GM12878 (cell line): ENCODE measurements around the gene ZNF385D. TPM values are rescaled to one million over a fixed set of nuclear protein-coding genes. Genes with fewer than 3 reads are reported as not detected.

Source experiments
- ATAC-seq: fragments of 200-7000 bp; cut with Tn5 transposase; 3 replicates; pipeline ENCODE4 v1.9.1; 2020; ENCODE audit warnings: mild to moderate bottlenecking, moderate library complexity
- BruUV-seq: library from RNA; stranded (reverse); fragments of 400-500 nt; replicated peaks from 2 replicates; lab custom pipeline; 2021; lab: Mats Ljungman, UMichigan
- CTCF ChIA-PET: fragments of 300-600 bp; sonication (Branson Sonifier 250); formaldehyde crosslinking; extraction: SDS; loops from one replicate; lab custom pipeline; 2021; ENCODE audit warnings: inconsistent platforms; lab: Yijun Ruan, JAX
- POLR2A ChIA-PET: fragments of 350-600 bp; formaldehyde crosslinking; extraction: SDS; loops from one replicate; lab custom pipeline; 2021; ENCODE audit warnings: inconsistent platforms; lab: Charles Lee
- RAD21 ChIA-PET: fragments of 300-600 bp; sonication (Branson Sonifier 250); formaldehyde crosslinking; loops from one replicate; lab custom pipeline; 2023; ENCODE audit warnings: antibody characterized with exemption; ENCODE audit not compliant: unreplicated experiment; lab: Charles Lee
- SMC1A ChIA-PET: fragments of 300-600 bp; sonication (Branson Sonifier 250); formaldehyde crosslinking; loops from one replicate; lab custom pipeline; 2023; ENCODE audit not compliant: unreplicated experiment, uncharacterized antibody; lab: Charles Lee
- DNase-seq: peaks from one replicate; pipeline ENCODE4 v3.0.0-alpha.2; 2011; ENCODE audit warnings: low read depth, low spot score
- FAIRE-seq: peaks from 3 replicates; lab custom pipeline; 2011; peaks lifted over from hg19 to GRCh38; lab: Jason Lieb, UNC
- H2AFZ ChIP-seq: 2 replicates; pipeline ENCODE4 v1.6.0; 2011; ENCODE audit warnings: low read depth, low read length, control low read depth; ENCODE audit not compliant: control insufficient read depth
- H3K27ac ChIP-seq: 2 replicates; pipeline ENCODE4 v1.5.1; 2011; ENCODE audit warnings: control low read depth; ENCODE audit not compliant: control insufficient read depth, insufficient read depth
- H3K27me3 ChIP-seq, 2 experiments: replicated peaks in 1 of 2; 2 replicates each; pipeline versions ENCODE4 v1.6.0 to v1.6.1; 2011; ENCODE audit warnings: low read length in 1 of 2; ENCODE audit not compliant: control insufficient read depth in 2 of 2, insufficient read depth in 2 of 2
- H3K36me3 ChIP-seq, 2 experiments: 2 replicates each; pipeline ENCODE4 v1.5.1; 2011; ENCODE audit warnings: low read length in 1 of 2; ENCODE audit not compliant: control insufficient read depth in 2 of 2, insufficient read depth in 2 of 2
- H3K4me1 ChIP-seq: 2 replicates; pipeline ENCODE4 v1.6.1; 2011; ENCODE audit warnings: mild to moderate bottlenecking, low read length, moderate library complexity, mixed read lengths; ENCODE audit not compliant: control insufficient read depth, insufficient read depth
- H3K4me2 ChIP-seq: 2 replicates; pipeline ENCODE4 v1.6.0; 2011; ENCODE audit warnings: control low read depth; ENCODE audit not compliant: control insufficient read depth, insufficient read depth
- H3K4me3 ChIP-seq: fragments of 200-600 bp; sonication (generic); 2 replicates; pipeline ENCODE4 v1.5.1; 2016
- H3K79me2 ChIP-seq: 2 replicates; pipeline ENCODE4 v1.6.0; 2011; ENCODE audit warnings: low read length; ENCODE audit not compliant: control insufficient read depth, insufficient read depth
- H3K9ac ChIP-seq: 2 replicates; pipeline ENCODE4 v1.8.0; 2011; ENCODE audit warnings: low read length, control low read depth, mixed read lengths; ENCODE audit not compliant: control insufficient read depth, insufficient read depth
- H3K9me3 ChIP-seq: replicated peaks from 3 replicates; pipeline ENCODE4 v1.5.1; 2011; ENCODE audit warnings: mild to moderate bottlenecking, low read length; ENCODE audit not compliant: control insufficient read depth, insufficient read depth
- H4K20me1 ChIP-seq: 2 replicates; pipeline ENCODE4 v1.6.0; 2011; ENCODE audit not compliant: control insufficient read depth, insufficient read depth
- BHLHE40 ChIP-seq, 2 experiments: fragments of 450-650 bp in 1 of 2; IDR thresholded peaks; 2 replicates each; pipeline ENCODE4 v1.6.1; 2011 to 2017; ENCODE audit warnings: low read depth in 2 of 2, borderline replicate concordance in 1 of 2, improper control_type of control experiment in 1 of 2, low read length in 1 of 2, mild to moderate bottlenecking in 1 of 2
- EZH2 ChIP-seq: IDR thresholded peaks from 2 replicates; pipeline ENCODE4 v1.6.1; 2012; ENCODE audit warnings: low read depth, mild to moderate bottlenecking, control low read depth, inconsistent platforms, low read length, borderline replicate concordance; ENCODE audit not compliant: control insufficient read depth
- JUNB ChIP-seq: IDR thresholded peaks from 2 replicates; pipeline ENCODE4 v1.6.1; 2016; ENCODE audit warnings: antibody characterized with exemption, mild to moderate bottlenecking
- KLF5 ChIP-seq: fragments of 450-650 bp; IDR thresholded peaks from 2 replicates; pipeline ENCODE4 v1.6.1; 2014; ENCODE audit warnings: mild to moderate bottlenecking; ENCODE audit not compliant: partially characterized antibody
- MXI1 ChIP-seq: fragments of 150-350 bp; IDR thresholded peaks from 2 replicates; pipeline ENCODE4 v1.6.1; 2011; ENCODE audit warnings: low read depth, mild to moderate bottlenecking, inconsistent platforms, low read length, improper control_type of control experiment
- NR2C2 ChIP-seq: IDR thresholded peaks from 2 replicates; pipeline ENCODE4 v1.6.1; 2011; ENCODE audit warnings: borderline replicate concordance, low read depth; ENCODE audit not compliant: control insufficient read depth, insufficient read length
- NRF1 ChIP-seq: conservative IDR thresholded peaks from 2 replicates; pipeline ENCODE4 v1.6.1; 2011; ENCODE audit warnings: mild to moderate bottlenecking, low read depth, low read length, improper control_type of control experiment
- POU2F2 ChIP-seq: IDR thresholded peaks from 3 replicates; pipeline ENCODE4 v1.6.1; 2011; ENCODE audit warnings: low read depth, mild to moderate bottlenecking, low read length, borderline replicate concordance
- PRDM15 ChIP-seq: fragments of 450-650 bp; formaldehyde crosslinking; IDR thresholded peaks from 2 replicates; pipeline ENCODE4 v1.4.0; 2020; ENCODE audit warnings: mild to moderate bottlenecking, moderate library complexity
- SP1 ChIP-seq: IDR thresholded peaks from one replicate; pipeline ENCODE4 v1.6.1; 2011; ENCODE audit warnings: low read depth, low read length
- ZNF207 ChIP-seq: fragments of 450-650 bp; IDR thresholded peaks from 2 replicates; pipeline ENCODE4 v1.6.1; 2014; ENCODE audit warnings: antibody characterized with exemption, mild to moderate bottlenecking, borderline replicate concordance
- ZNF384 ChIP-seq: IDR thresholded peaks from 2 replicates; pipeline ENCODE4 v1.6.1; 2012; ENCODE audit warnings: low read depth, mild to moderate bottlenecking, low read length, improper control_type of control experiment, borderline replicate concordance
- ZZZ3 ChIP-seq: IDR thresholded peaks from 2 replicates; pipeline ENCODE4 v1.6.1; 2011; ENCODE audit warnings: low read depth; ENCODE audit not compliant: control insufficient read depth, insufficient read length
- WGBS: methylation state at CpG from one replicate; pipeline ENCODE4 v1.1.6; 2016; ENCODE audit warnings: low lambda C conversion rate; ENCODE audit not compliant: insufficient replicate concordance, insufficient coverage; ENCODE audit errors: missing lambda C conversion rate; 5-methylcytosine and 5-hydroxymethylcytosine counted together
- in situ Hi-C: fragments of 300-500 bp; cut with MboI; formaldehyde crosslinking; loops from 9 replicates; pipeline ENCODE4 v1.14.3; 2018; ENCODE audit warnings: mixed read lengths
- intact Hi-C: fragments of 100-400 bp; cut with micrococcal nuclease; formaldehyde crosslinking; loops from one replicate; pipeline ENCODE4 v1.14.2; 2022; ENCODE audit not compliant: unreplicated experiment
- polyA plus RNA-seq, 11 experiments: library from polyadenylated mRNA; depleted of rRNA in 4 of 11; unstranded in 6 of 11; stranded (reverse) in 5 of 11; fragments of >200 nt; fragmentation: Nextera tagmentation in 4 of 11; fragmentation: Illumina TruSeq in 1 of 11; extraction: Ambion mirVana in 4 of 11; extraction: Trizol in 1 of 11; gene quantifications; 1 replicate in 1 of 11; 2 replicates in 10 of 11; pipeline versions ENCODE4 v1.2.1 to v1.2.3, GENCODE V29; 2011 to 2016; ENCODE audit warnings: inconsistent platforms in 2 of 11, missing spikeins in 2 of 11, low read depth in 1 of 11
- total RNA-seq, 4 experiments: library from RNA; depleted of rRNA in 3 of 4; stranded (reverse); fragments of >200 nt in 3 of 4; fragmentation: Illumina TruSeq in 1 of 4; extraction: Trizol in 1 of 4; gene quantifications; 2 replicates each; pipeline versions ENCODE4 v1.2.1 to v1.2.3, GENCODE V29; 2013 to 2021

ZNF385D gene
- total and polyA plus RNA-seq, 10 of the 15 experiments (the other 5 are each of a cell fraction or from before 2014, with no cell fraction given), result 0.01 to 0.62 (median 0.18) TPM; not detected in 5

GRCh38 chr3:21542656-21543379, 208.2 kb downstream of the ZNF385D start (continued):
- no peak for TF ChIP-seq POU2F2

GRCh38 chr3:21540265-21540664, 210.7 kb downstream of the ZNF385D start:
- Histone ChIP-seq H3K79me2 (no peaks in the 10 kb centered on the region), H3K27ac (no peak overlapping the region), H3K36me3 (no peaks in the 10 kb centered on the region), H4K20me1 (no peaks in the 10 kb centered on the region), H3K4me3 (no peak overlapping the region), H3K27me3 (no peaks in the 10 kb centered on the region)
- in situ Hi-C loops, result no loop called here
- POLR2A ChIA-PET, result interaction anchor here (0.6 kb wide), 1 partner anchor 31 kb away, joined by 3 read pairs; no protein-coding TSS in a partner anchor
- 17% methylated on average over 6 of the region's 6 CpGs for WGBS
- TF ChIP-seq MXI1 (no peak), PRDM15 (no peak), ZZZ3 (no peak), EZH2 (no peak), KLF5 (no peak), ZNF207 (no peak), ZNF384 (no peak), BHLHE40 (IDR thresholded peaks at IDR 0.05; ENCODE audit: borderline replicate concordance in 1 of 2, low read depth in 2 of 2, low read length in 1 of 2) (no peak), JUNB (no peak), NRF1 (no peak), SP1 (no peak), NR2C2 (no peak)
- TF ChIP-seq, all 136 proteins: peak for 0
- Histone ChIP-seq H2AFZ (no peak overlapping the region), H3K9ac (no peak overlapping the region), H3K4me1 (no peaks in the 10 kb centered on the region), H3K4me2 (no peak overlapping the region), H3K9me3 (no peaks in the 10 kb centered on the region)
- intact Hi-C loops, result no loop called here
- SMC1A ChIA-PET, result interaction anchor here (0.5 to 1.6 kb wide), 2 partner anchors 9 to 32 kb away, joined by 3 to 6 read pairs; no protein-coding TSS in a partner anchor
- BruUV-seq, result no TSS peak
- ATAC-seq (no peak), DNase-seq (no peak), FAIRE-seq (no peak)
- RAD21 ChIA-PET, result interaction anchor here (1.0 kb wide), 1 partner anchor 14 kb away, joined by 3 read pairs; no protein-coding TSS in a partner anchor
- CTCF ChIA-PET, result no interaction called here
